ENCODE measurements around the gene GJA3. TPM values are rescaled to one million over a fixed set of nuclear protein-coding genes. Genes with fewer than 3 reads are reported as not detected.
A peak's percentile ranks its signal among the peaks of the same experiment; 100 is the strongest.

The GJA3 gene
- total RNA-seq, 4 donors from 2014 or later, result 0.04 to 0.52 (median 0.32) TPM; not detected in 1

DNA sequence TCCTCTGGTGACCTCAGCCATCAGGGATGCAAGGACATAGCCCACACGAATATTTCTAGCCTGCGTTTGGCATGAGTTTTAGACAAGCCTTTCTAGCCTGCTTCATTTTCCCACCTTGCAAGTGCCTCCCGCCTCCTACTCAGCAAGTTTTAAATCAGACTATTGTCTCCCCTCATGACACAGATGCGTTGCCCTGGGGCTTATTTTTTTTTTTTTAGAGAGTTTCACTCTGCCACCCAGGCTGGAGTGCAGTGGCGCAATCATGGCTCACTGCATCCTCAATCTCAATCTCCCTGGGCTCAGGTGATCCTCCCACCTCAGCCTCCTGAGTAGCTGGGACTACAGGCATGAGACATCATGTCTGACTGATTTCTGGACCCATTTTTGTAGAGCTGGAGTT, 17.3 kb upstream of the GJA3 start:
- no peak overlapping the region for H3K4me3 ChIP-seq (ENCODE audit: low read depth, poor library complexity, severe bottlenecking)
- DNase-seq (ENCODE audit: low spot score in 2 of 2), result no peak
- intact Hi-C loops (cut with DNase I; ENCODE audit: low total_unique reads), result no loop called here
- TF ChIP-seq, protein P1, sequence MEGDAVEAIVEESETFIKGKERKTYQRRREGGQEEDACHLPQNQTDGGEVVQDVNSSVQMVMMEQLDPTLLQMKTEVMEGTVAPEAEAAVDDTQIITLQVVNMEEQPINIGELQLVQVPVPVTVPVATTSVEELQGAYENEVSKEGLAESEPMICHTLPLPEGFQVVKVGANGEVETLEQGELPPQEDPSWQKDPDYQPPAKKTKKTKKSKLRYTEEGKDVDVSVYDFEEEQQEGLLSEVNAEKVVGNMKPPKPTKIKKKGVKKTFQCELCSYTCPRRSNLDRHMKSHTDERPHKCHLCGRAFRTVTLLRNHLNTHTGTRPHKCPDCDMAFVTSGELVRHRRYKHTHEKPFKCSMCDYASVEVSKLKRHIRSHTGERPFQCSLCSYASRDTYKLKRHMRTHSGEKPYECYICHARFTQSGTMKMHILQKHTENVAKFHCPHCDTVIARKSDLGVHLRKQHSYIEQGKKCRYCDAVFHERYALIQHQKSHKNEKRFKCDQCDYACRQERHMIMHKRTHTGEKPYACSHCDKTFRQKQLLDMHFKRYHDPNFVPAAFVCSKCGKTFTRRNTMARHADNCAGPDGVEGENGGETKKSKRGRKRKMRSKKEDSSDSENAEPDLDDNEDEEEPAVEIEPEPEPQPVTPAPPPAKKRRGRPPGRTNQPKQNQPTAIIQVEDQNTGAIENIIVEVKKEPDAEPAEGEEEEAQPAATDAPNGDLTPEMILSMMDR (IDR thresholded peaks at IDR 0.05), result no peak
- TF ChIP-seq POLR2A (IDR thresholded peaks at IDR 0.05), result no peak
- WGBS, 2 donors, result 67 to 74% methylated on average over 5 of the region's 5 CpGs

DNA sequence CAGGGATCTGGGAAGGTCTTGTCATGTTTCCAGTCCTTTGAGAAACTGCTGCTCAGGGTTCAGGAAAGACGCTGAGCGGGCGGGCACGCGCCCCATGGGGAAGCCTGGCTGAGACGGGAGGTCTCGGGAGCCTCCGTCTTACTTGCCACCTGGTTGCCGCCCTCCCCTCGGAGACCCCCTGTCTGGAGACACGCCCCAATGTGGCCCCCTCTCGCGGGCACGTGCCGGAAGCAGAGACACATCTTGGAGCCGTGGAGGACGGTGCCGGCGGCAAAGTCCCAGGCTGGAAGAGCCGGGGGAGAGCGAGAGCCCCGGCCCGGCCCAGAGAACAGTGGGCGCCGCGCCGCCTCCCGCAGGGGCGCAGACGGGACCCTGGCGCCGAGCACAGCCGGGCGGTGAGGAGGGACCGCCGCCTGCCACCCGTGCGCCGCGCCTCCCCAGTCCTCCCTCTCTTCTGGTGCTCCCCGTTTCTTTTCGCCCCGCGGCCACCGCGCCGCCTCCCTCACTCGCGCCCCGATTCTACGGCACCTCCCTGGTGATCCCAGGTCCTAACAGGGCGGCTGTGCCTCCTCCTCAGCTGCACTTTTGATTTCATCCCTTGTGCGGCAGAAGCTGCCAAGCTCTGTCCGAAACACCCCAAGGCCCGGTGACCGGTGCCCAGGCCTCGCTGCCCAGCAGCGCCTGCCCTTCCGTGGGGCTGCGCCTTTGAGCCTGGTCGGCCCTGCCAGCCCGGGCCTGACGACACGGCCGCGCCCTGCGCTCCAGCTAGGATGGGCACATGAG, 16.4 kb upstream of the GJA3 start:
- TF ChIP-seq, protein P1 (IDR thresholded peaks at IDR 0.05), result no peak
- TF ChIP-seq POLR2A (IDR thresholded peaks at IDR 0.05), result no peak
- no peak for DNase-seq (ENCODE audit: low spot score in 2 of 2)
- intact Hi-C loops (cut with DNase I; ENCODE audit: low total_unique reads), result no loop called here
- 36 to 43% methylated on average over 47 to 49 of the region's 67 CpGs for WGBS, 2 donors
- no peak overlapping the region for H3K4me3 ChIP-seq (ENCODE audit: low read depth, poor library complexity, severe bottlenecking)

DNA sequence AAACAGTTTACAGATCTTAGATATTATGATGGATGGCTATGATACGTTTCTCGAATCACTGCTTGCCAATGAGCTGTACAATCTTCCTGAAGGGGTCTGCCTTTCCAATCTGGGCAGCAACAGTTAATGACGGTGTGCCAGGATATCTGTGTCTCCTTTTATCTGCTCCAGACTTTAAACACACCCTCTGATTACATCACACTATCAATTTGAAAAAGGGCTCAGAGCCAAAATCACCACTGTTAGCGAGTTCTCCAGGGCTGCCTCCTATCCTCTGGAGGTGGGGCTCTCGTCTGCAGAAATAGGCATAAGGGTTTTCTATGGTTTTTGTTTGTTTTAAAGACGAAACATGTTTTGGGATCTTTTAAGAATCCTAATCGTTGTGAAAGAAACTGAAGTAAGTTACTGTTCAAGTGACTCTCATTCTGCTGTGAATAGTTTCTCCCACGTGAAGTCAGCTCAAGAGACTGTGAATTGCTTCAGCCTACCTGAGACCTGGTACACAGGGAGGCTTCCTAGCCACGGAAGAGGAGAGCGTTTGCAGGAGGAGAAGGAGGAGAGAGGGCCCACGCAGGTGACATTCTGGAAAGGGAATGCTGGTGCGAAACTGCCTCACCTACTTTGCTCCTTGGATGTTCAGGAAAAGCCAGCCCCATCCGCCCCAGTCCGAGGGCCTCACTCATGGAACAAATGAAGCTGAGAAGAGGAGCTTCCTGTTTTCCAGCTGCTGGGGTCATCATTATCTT, 15.2 kb upstream of the GJA3 start:
- 57% methylated on average over 14 of the region's 14 CpGs for WGBS, 2 donors
- intact Hi-C loops (cut with DNase I; ENCODE audit: low total_unique reads), result no loop called here
- no peak for TF ChIP-seq POLR2A (IDR thresholded peaks at IDR 0.05)
- TF ChIP-seq, protein P1 (IDR thresholded peaks at IDR 0.05), result no peak

DNA sequence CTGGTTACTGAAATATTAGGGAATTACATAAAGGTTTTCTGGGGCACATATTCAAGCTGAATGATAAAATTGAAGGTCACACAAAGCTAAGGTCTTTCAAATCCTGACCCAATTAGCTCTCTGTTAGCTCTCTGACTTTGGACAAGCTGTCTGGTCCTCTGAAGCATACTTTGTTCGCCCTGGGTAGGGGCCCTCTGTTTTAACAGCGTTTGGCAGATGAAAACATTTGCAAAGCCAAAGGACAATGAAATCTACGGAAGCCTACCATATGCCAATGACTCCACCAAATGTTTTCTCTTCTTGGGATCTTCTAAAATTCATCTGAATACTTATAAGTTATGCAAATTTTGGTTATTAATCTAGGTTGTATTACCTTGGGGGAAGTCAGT, 14.5 kb upstream of the GJA3 start:
- TF ChIP-seq, protein P1 (IDR thresholded peaks at IDR 0.05), result no peak
- no peak for TF ChIP-seq POLR2A (IDR thresholded peaks at IDR 0.05)
- intact Hi-C loops (cut with DNase I; ENCODE audit: low total_unique reads), result no loop called here
- no peak for DNase-seq (ENCODE audit: low spot score in 2 of 2)
- no peak overlapping the region for H3K4me3 ChIP-seq (ENCODE audit: low read depth, poor library complexity, severe bottlenecking)
- 65 to 70% methylated on average over 3 of the region's 3 CpGs for WGBS, 2 donors

More for the DNA sequence above, 15.2 kb upstream of the GJA3 start:
- H3K4me3 ChIP-seq (ENCODE audit: low read depth, poor library complexity, severe bottlenecking), result no peak overlapping the region
- no peak for DNase-seq (ENCODE audit: low spot score in 2 of 2)

DNA sequence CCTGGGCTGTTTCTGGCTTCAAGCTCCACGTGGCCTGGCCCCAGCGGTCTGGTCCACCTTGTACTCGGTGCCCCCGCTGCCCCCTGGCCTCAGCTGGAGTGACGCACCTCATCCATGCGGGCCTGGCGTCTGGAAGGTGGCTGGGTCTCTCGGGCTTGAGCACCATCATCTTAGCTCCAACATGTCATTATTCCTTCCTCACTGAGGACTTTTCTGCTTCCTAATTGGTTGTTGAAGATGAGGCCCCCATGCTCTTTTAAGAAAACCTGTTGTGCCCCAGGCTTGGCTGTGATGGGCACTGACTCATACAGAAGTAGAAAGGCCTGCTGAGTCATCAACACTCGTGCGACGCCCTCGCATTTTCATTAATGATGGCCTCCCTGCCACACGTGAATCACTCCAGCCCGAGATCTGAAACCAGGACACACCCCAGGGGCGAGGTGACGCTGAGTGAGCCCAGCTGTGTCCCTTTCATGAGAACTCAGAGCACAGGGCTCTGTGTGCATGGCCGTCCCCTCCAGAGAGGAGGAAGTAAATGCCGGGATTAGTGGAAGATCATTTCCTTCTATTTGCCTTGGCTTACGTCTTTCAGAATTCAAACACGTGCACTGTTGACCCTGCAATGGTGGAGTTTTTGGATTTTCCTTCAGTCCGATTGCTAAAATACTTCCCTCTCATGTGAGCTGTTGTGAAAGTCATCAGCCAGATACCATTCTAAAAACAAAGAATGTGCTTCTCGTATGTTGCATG, 14.0 kb upstream of the GJA3 start:
- TF ChIP-seq POLR2A (IDR thresholded peaks at IDR 0.05), result no peak
- TF ChIP-seq, protein P1 (IDR thresholded peaks at IDR 0.05), result no peak
- WGBS, 2 donors, result 26 to 33% methylated on average over 22 of the region's 22 CpGs
- intact Hi-C loops (cut with DNase I; ENCODE audit: low total_unique reads), result no loop called here
- DNase-seq (ENCODE audit: low spot score in 2 of 2), result peak; percentile 93 to 96
- no peak overlapping the region for H3K4me3 ChIP-seq (ENCODE audit: low read depth, poor library complexity, severe bottlenecking)
